Measurements from ENCODE around the gene CASP9. TPM values are rescaled to one million over a fixed set of nuclear protein-coding genes. Genes with fewer than 3 reads are reported as not detected.

The CASP9 gene
- total and polyA plus RNA-seq, 2 experiments from 2014 or later: 7.7 to 25.0 TPM

DNA sequence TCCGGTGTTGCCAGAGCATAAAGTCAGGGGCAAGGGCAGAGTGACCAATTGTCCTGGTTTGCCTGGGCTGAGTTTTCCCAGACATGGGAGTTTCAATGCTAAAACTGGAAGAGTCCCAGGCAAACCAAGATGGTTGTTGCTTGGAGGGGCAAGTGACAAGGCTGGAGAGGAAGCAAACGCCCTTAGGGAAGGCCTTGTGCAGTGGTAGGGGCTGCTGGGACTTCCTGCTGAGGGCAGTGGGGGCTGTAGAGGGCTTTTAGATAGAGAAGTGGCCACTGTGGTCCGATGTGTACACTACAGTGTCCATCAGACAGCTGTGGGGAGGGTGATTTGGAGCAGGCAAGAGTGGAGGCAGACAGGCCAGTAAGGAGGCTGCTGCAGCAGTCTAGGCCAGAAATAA is 74.4 kb downstream of the CASP9 start:
- H3K9me3 Mint-ChIP-seq: peaks cover 4% of the 10 kb centered on the region
- ATAC-seq: no peak
- H3K9me2 ChIP-seq (ENCODE audit: insufficient read depth): no peaks in the 10 kb centered on the region

More for the DNA sequence above, 74.4 kb downstream of the CASP9 start:
- Histone ChIP-seq H3K4me2 (no peak overlapping the region), H3K4me1 (ENCODE audit: insufficient read depth) (no peaks in the 10 kb centered on the region), H3K79me2 (replicated peaks; ENCODE audit: insufficient read depth) (no peaks in the 10 kb centered on the region), H3F3A (replicated peaks; ENCODE audit: low read depth) (no peaks in the 10 kb centered on the region), H2AFZ (no peak overlapping the region), H3K27me3 (ENCODE audit: insufficient read depth) (no peaks in the 10 kb centered on the region), H3K36me3 (ENCODE audit: insufficient read depth) (no peaks in the 10 kb centered on the region), H3K4me3 (no peak overlapping the region), H4K20me1 (replicated peaks; ENCODE audit: insufficient read depth) (no peaks in the 10 kb centered on the region), H3K27ac (ENCODE audit: low read depth) (no peak overlapping the region)
- TF ChIP-seq JUNB (IDR thresholded peaks at IDR 0.05; ENCODE audit: unreplicated experiment) (no peak), EZH2 (IDR thresholded peaks at IDR 0.05; ENCODE audit: low read depth, unreplicated experiment) (no peak), ZNF114 (CRISPR knock-in tag; IDR thresholded peaks at IDR 0.05) (no peak), STAT1 (IDR thresholded peaks at IDR 0.05; ENCODE audit: unreplicated experiment) (no peak), ZNF331 (CRISPR knock-in tag; IDR thresholded peaks at IDR 0.05; ENCODE audit: low read depth) (no peak)
- TF ChIP-seq, protein P1, sequence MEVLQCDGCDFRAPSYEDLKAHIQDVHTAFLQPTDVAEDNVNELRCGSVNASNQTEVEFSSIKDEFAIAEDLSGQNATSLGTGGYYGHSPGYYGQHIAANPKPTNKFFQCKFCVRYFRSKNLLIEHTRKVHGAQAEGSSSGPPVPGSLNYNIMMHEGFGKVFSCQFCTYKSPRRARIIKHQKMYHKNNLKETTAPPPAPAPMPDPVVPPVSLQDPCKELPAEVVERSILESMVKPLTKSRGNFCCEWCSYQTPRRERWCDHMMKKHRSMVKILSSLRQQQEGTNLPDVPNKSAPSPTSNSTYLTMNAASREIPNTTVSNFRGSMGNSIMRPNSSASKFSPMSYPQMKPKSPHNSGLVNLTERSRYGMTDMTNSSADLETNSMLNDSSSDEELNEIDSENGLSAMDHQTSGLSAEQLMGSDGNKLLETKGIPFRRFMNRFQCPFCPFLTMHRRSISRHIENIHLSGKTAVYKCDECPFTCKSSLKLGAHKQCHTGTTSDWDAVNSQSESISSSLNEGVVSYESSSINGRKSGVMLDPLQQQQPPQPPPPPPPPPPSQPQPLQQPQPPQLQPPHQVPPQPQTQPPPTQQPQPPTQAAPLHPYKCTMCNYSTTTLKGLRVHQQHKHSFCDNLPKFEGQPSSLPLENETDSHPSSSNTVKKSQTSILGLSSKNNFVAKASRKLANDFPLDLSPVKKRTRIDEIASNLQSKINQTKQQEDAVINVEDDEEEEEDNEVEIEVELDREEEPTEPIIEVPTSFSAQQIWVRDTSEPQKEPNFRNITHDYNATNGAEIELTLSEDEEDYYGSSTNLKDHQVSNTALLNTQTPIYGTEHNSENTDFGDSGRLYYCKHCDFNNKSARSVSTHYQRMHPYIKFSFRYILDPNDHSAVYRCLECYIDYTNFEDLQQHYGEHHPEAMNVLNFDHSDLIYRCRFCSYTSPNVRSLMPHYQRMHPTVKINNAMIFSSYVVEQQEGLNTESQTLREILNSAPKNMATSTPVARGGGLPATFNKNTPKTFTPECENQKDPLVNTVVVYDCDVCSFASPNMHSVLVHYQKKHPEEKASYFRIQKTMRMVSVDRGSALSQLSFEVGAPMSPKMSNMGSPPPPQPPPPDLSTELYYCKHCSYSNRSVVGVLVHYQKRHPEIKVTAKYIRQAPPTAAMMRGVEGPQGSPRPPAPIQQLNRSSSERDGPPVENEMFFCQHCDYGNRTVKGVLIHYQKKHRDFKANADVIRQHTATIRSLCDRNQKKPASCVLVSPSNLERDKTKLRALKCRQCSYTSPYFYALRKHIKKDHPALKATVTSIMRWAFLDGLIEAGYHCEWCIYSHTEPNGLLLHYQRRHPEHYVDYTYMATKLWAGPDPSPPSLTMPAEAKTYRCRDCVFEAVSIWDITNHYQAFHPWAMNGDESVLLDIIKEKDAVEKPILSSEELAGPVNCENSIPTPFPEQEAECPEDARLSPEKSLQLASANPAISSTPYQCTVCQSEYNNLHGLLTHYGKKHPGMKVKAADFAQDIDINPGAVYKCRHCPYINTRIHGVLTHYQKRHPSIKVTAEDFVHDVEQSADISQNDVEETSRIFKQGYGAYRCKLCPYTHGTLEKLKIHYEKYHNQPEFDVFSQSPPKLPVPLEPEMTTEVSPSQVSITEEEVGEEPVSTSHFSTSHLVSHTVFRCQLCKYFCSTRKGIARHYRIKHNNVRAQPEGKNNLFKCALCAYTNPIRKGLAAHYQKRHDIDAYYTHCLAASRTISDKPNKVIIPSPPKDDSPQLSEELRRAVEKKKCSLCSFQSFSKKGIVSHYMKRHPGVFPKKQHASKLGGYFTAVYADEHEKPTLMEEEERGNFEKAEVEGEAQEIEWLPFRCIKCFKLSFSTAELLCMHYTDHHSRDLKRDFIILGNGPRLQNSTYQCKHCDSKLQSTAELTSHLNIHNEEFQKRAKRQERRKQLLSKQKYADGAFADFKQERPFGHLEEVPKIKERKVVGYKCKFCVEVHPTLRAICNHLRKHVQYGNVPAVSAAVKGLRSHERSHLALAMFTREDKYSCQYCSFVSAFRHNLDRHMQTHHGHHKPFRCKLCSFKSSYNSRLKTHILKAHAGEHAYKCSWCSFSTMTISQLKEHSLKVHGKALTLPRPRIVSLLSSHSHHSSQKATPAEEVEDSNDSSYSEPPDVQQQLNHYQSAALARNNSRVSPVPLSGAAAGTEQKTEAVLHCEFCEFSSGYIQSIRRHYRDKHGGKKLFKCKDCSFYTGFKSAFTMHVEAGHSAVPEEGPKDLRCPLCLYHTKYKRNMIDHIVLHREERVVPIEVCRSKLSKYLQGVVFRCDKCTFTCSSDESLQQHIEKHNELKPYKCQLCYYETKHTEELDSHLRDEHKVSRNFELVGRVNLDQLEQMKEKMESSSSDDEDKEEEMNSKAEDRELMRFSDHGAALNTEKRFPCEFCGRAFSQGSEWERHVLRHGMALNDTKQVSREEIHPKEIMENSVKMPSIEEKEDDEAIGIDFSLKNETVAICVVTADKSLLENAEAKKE (CRISPR knock-in tag; IDR thresholded peaks at IDR 0.05): no peak
- TF ChIP-seq, protein P2, sequence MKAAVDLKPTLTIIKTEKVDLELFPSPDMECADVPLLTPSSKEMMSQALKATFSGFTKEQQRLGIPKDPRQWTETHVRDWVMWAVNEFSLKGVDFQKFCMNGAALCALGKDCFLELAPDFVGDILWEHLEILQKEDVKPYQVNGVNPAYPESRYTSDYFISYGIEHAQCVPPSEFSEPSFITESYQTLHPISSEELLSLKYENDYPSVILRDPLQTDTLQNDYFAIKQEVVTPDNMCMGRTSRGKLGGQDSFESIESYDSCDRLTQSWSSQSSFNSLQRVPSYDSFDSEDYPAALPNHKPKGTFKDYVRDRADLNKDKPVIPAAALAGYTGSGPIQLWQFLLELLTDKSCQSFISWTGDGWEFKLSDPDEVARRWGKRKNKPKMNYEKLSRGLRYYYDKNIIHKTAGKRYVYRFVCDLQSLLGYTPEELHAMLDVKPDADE (IDR thresholded peaks at IDR 0.05): no peak
- Mint-ChIP-seq H3K27me3 (ENCODE audit: insufficient read depth, low read depth, poor library complexity) (peaks cover 13% of the 10 kb centered on the region), H3K4me3 (no peak overlapping the region), H3K27ac (no peak overlapping the region), H3K36me3 (ENCODE audit: low read depth) (no peaks in the 10 kb centered on the region; the same call in 2 of the 3 replicates), H3K4me1 (no peaks in the 10 kb centered on the region)
- DNase-seq (ENCODE audit: low spot score): no peak
